GM21367 (cell line): Measurements from ENCODE around the gene HERPUD1.
"Not testable (repeated sequence)": the region's sequence is repeated elsewhere in the genome, so short reads cannot be mapped to it uniquely, and the experiment has no call there.

Experiments used
- ATAC-seq: cut with Tn5 transposase; IDR thresholded peaks from one replicate; pipeline ENCODE4 v1.9.1; 2021; ENCODE audit not compliant: unreplicated experiment

HERPUD1 gene

DNA sequence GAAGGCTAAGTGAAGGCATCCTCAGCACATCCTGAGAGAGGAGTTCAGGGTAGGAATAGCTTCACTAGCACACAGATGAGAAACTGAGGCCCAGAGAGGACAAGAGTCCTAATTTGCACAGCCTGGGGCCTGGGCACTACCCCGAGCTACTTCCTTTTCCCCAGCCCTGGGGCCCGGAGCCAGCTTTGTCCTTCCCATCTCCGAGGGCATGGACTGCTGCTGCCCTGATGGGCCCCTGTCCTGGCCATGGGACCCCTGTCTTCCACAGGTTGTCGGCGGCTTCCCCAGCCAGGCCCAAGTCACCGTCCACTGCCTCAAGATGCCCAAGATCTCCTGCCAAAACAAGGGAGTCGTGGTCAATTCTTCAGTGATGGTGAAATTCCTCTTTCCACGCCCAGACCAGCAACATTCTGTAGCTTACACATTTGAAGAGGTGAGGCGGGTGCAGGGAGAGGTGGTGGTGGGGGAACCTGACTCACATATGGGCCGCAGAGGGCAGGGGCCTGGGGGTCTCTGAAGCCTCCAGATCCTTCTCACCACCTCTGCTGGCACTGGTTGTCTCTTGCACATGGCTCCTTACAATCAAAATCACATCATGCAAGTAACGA lies 46.0 kb downstream of the HERPUD1 start:
- ATAC-seq = no peak

DNA sequence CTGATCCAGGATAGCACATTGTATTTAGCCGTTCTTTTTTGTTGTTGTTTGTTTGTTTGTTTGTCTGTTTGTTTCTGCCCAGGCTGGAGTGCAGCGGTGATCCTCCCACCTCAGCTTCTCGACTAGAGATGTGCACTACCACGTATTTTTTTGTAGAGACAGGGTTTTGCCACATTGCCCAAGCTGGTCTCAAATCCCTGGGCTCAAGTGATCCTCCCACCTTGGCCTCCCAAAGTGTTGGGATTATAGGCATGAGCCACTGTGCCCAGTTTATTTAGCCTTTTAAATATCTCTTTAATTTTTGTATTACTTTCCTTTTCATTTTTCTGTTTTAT lies 48.2 kb downstream of the HERPUD1 start:
- ATAC-seq = no peak

DNA sequence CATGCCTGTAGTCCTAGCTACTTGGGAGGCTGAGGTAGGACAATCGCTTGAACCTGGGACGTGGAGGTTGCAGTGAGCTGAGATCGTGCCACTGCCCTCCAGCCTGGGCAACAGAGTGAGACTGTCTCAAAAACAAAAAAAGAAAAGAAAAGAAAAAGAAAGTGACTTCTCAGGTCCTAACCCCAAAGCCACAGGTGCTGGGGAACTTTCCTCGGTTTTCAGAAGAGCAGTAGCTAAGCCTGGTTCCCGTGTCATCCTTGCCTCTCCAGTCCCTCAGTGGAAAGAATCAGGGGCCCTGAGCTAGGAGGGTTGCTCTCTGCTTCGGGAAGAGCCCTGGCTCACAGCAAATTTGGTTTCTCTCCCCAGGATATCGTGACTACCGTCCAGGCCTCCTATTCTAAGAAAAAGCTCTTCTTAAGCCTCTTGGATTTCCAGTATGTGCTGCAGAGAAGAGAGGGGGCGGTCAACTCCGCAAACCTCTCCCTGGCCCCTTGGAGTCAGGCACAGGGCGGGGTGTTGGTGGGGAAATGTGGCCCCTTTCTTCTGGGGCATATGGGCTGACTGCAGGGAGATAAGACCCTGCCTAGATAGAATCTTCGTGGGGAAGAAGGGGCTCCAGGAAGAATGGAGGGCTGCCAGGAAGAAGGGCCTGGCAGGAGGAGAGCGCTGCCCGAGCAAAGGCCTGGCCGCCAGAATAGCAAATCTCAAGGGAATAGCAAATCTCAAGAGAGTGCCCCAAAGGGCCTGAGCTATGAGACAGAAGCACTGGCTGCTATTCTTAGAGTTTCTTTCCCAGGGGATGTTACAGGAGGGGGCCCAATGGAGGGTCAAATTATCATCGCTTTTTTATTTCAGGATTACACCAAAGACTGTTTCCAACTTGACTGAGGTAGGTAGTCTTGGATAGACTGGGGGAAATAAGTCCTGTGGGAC lies 49.1 kb downstream of the HERPUD1 start:
- ATAC-seq = no peak

DNA sequence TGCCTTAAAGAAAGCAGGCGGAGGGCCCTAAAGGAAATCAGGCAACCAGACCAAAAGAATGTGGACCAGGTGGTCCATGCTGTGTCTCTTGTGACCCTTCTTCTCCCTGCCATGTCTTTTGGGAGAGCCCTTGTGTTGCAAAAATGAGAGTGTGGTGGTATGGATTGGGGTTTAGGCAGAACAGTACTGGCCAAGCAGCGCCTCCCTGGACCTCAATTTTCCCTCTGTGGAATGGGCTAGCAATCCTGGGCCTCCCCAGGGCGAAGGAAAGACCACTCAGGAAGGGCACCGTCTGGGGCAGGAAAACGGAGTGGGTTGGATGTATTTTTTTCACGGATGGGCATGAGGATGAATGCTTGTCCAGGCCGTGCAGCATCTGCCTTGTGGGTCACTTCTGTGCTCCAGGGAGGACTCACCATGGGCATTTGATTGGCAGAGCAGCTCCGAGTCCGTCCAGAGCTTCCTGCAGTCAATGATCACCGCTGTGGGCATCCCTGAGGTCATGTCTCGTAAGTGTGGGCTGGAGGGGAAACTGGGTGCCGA lies 49.9 kb downstream of the HERPUD1 start:
- no peak for ATAC-seq

- no peak for ATAC-seq
These were observed 50.8 kb downstream of the HERPUD1 start for GRCh38 chr16:56982695-56983094.

DNA sequence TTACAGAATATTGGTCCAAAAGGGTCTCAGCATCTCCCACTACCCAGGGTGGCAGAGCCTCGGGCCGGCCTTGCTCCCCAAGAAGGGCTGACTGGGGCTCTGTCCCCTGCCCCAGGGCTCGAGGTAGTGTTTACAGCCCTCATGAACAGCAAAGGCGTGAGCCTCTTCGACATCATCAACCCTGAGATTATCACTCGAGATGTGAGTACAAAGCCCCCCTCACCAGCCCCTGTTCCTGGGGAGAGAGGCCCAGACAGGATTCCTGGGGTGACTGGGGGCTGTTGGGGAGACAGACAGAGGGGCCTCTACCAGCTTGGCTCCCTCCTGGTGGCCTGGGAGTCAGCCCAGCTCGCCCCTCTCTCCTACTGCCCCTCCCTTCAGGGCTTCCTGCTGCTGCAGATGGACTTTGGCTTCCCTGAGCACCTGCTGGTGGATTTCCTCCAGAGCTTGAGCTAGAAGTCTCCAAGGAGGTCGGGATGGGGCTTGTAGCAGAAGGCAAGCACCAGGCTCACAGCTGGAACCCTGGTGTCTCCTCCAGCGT lies 51.3 kb downstream of the HERPUD1 start:
- no peak for ATAC-seq

- ATAC-seq = no peak
These were observed 52.7 kb downstream of the HERPUD1 start for GRCh38 chr16:56984639-56985038.

DNA sequence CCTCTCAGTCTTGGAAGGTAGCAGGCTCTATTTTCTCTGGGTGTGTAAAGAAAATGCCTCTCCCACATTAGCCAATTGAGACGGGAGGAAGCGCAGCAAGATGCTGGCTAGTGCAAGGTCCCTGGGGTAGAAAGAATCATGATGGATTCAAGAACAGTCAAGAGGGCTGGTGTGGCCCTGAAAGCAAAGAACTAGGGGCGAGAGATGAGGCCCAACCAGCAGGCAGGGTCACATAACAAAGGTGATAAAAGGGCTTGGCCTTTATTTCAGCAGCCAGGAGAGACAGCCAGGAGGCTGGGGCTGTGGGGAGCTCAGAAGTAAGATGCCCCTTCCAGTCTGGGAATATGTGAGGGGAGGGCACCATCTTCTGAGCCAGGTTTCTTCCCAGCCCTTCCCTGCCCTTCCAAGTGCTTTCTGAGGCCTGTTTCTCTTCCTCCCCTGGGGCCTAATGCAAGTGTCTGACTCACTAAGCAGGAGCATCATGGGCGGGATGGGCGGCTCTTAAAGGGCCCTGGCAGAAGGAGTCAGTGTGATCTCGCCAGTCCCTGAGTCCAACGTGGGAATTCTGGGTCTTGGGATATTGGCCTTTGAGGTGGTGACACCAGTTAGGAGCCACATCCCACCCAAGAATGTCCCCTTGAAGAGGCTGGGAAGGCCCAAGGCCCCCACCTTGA lies 53.5 kb downstream of the HERPUD1 start:
- ATAC-seq = no peak

DNA sequence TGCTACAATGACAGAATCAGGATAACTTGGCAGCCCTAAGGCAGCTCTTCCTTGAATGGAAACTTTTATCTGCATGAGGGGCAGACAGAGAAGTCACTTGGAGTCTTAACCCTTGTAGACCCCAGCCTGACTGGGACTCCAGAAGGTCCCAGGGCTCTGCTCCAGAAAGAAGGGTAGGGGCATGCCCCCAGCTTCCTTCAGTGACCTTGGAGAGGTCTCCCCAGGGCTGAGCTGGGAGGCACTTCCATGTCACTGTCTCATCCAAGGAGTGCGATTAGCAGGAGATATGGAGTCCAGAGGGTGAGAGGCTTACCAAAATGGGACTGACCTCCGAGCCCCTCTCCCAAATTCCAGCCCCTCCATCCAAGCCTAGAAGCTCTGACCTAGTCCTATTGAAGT lies 54.0 kb downstream of the HERPUD1 start:
- no peak for ATAC-seq

- no peak for ATAC-seq
These were observed 54.4 kb downstream of the HERPUD1 start for GRCh38 chr16:56986361-56986760.

DNA sequence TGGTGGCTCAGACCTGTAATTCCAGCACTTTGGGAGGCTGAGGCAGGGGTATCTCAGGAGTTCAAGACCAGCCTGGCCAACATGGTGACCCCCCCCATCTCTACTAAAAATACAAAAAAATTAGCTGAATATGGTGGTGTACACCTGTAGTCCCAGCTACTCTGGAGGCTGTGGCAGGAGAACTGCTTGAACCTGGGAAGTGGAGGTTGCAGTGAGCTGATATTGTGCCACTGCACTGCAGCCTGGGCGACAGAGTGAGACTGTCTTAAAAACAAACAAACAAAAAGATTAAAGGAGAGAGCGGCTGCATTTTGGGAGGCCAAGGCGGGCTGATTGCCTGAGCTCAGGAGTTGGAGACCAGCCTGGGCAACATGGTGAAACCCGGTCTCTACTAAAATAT lies 55.0 kb downstream of the HERPUD1 start:
- ATAC-seq = not testable (repeated sequence)

GRCh38 chr16:56987692-56988091 lies 55.8 kb downstream of the HERPUD1 start:
- no peak for ATAC-seq

DNA sequence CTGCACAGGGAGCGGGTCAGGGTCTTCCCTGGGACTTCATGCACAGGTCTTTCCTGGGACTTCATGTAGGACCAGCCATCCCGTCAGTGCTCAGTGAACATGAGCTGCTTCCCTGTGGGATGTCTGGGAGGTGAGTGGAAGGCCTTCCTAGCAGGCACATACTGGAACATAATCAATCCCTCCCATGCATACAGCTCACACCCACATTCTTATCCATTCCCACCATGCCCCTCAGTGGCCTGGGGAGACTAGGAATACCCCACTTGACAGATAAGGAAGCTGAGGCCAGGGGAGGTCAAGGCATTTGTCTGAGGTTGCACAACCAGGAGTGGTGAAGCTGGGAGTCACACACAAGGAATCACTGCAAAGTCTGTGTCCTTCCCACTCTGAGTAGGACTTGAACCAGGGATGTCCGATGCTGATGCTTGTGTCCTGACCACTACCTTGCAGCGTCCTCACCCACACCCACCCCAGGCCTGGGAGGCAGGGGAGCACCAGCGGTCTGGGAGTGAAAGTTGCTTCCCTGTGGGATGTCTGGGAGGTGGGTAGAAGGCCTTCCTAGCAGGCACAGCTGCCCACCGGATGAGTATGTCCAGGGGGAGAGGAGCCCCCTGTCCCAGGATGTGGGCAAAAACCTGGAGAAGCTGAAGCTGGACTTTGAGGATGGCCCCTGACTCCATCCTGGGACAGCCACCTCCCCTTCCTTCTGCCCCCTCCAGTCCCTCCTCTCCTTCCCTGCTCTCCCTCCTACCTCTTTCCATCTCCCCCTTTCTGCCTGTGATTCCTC lies 56.4 kb downstream of the HERPUD1 start:
- ATAC-seq = no peak

- peak; percentile 59 for ATAC-seq
These were observed 57.3 kb downstream of the HERPUD1 start, which contains the start of gene NLRC5 for GRCh38 chr16:56988948-56989945. Gene NLRC5 (plus strand): TSS chr16:56989557. CDS start chr16:57020713, 31,156 bp downstream.

- no peak for ATAC-seq
These were observed 58.0 kb downstream of the HERPUD1 start for GRCh38 chr16:56989988-56990387.

- no peak for ATAC-seq
These were observed 58.7 kb downstream of the HERPUD1 start for GRCh38 chr16:56990407-56991286.

DNA sequence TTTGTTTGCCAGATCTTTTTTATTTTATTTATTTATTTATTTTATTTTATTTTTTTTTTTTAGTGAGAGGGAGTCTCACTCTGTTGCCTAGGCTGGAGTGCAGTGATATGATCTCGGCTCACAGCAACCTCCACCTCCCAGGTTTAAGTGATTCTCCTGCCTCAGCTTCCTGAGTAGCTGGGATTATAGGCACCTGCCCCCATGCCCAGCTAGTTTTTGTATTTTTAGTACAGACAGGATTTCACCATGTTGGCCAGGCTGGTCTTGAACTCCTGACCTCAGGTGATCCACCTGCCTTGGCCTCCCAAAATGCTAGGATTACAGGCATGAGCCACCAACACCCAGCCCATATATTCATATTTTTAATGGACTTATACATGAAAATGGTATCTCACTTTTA lies 60.5 kb downstream of the HERPUD1 start:
- ATAC-seq = not testable (repeated sequence)

DNA sequence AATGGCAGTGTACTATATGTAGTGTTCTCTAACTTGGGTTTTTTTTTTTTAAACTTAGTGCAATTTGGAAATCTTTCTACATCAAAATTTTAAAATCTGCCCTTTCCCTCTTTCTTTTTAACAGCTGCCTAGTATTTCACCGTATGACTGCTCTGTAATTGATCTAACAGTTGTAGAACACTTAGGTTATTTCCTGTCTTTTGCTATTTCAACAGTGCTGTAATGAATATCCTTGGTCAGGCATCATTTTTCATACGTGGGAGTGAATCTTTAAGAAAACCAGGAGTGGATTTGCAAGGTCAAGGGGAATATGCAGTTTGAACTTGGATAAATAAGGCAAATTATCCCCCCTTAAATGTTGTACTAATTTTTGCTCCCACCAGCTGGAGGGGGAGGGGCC lies 61.3 kb downstream of the HERPUD1 start:
- ATAC-seq = no peak
